ENCODE results near the gene FBXW4. TPM values are rescaled to one million over a fixed set of nuclear protein-coding genes. Genes with fewer than 3 reads are reported as not detected.

FBXW4 gene
- total and polyA plus RNA-seq, 9 of the 15 experiments (the other 6 are each of a cell fraction or from before 2014, with no cell fraction given), result 1.0 to 10.6 (median 5.4) TPM

- no peak for TF ChIP-seq SREBF1 (IDR thresholded peaks at IDR 0.05; ENCODE audit: borderline replicate concordance, low read depth, low read length)
Measured at GRCh38 chr10:101683276-101683675, 11.7 kb downstream of the FBXW4 start (continued).

- no peaks in the 10 kb centered on the region for H3K36me3 ChIP-seq (ENCODE audit: control insufficient read depth, insufficient read depth, low read length)
- DNase-seq (ENCODE audit: extremely low read depth in 1 of 4, low spot score in 3 of 4) (no peak), FAIRE-seq (no peak), ATAC-seq (no peak)
- H3K27ac ChIP-seq (ENCODE audit: extremely low read depth, low read depth, low read length), result no peak overlapping the region
- ChIA-PET POLR2A (no interaction called here), CTCF (ENCODE audit: low intra/inter-chr PET ratio) (no interaction called here)
- in situ Hi-C loops (cut with MboI) (no loop called here), intact Hi-C loops (cut with micrococcal nuclease) (no loop called here)
- no peak overlapping the region for H3K4me2 ChIP-seq (ENCODE audit: insufficient read depth, low read length)
- no peak overlapping the region; the same call in 1 of the 2 replicates for H2AFZ ChIP-seq (ENCODE audit: low read depth, low read length)
- H3K27me3 ChIP-seq (ENCODE audit: control insufficient read depth in 2 of 2, insufficient read depth in 2 of 2, low read length in 2 of 2), result no peaks in the 10 kb centered on the region
- TF ChIP-seq CHD2 (IDR thresholded peaks at IDR 0.05; ENCODE audit: low read depth, low read length), result no peak
- TF ChIP-seq PKNOX1 (IDR thresholded peaks at IDR 0.05), result no peak
- H4K20me1 ChIP-seq (replicated peaks; ENCODE audit: control insufficient read depth, insufficient read depth, low read length), result no peaks in the 10 kb centered on the region
- H3K4me1 ChIP-seq (replicated peaks in 1 of 2; ENCODE audit: control insufficient read depth in 2 of 2, insufficient read depth in 2 of 2, low read length in 2 of 2), result peaks cover 3 to 6% of the 10 kb centered on the region in 2 experiments; a peak in 1 of 5 replicates
- H3K9me3 ChIP-seq (replicated peaks; ENCODE audit: control insufficient read depth, insufficient read depth, low read depth, low read length), result no peaks in the 10 kb centered on the region
- no peak overlapping the region for H3K9ac ChIP-seq (ENCODE audit: insufficient read depth in 1 of 2, low read depth in 2 of 2, low read length in 2 of 2)
- 18% methylated on average over 2 of the region's 2 CpGs for WGBS (ENCODE audit: insufficient coverage, low coverage, missing lambda C conversion rate)
- H3K9me1 ChIP-seq (ENCODE audit: control insufficient read depth, insufficient read depth, low read length), result no peaks in the 10 kb centered on the region
- no peaks in the 10 kb centered on the region for H3K79me2 ChIP-seq (ENCODE audit: control insufficient read depth, insufficient read depth, low read length)
- H3K4me3 ChIP-seq, result no peak overlapping the region
- BruUV-seq (replicated peaks), result no TSS peak
Measured at GRCh38 chr10:101682172-101682825, 12.7 kb downstream of the FBXW4 start.

All from K562 (cell line).